WTC11 (cell line): ENCODE data around the gene RAPH1.

Experiments used
- ETV6 ChIP-seq: sonication (generic); formaldehyde crosslinking; IDR thresholded peaks from 2 replicates; pipeline ENCODE4 v1.8.1; 2022; ENCODE audit warnings: mild to moderate bottlenecking, missing genetic modification reagents
- KAT7 ChIP-seq: sonication (generic); formaldehyde crosslinking; IDR thresholded peaks from 2 replicates; pipeline ENCODE4 v1.8.1; 2023; ENCODE audit warnings: missing genetic modification reagents, mild to moderate bottlenecking, borderline replicate concordance
- STAT6 ChIP-seq: sonication (generic); formaldehyde crosslinking; conservative IDR thresholded peaks from 2 replicates; pipeline ENCODE4 v1.8.1; 2023; ENCODE audit warnings: mild to moderate bottlenecking, low read depth, missing genetic modification reagents, moderate library complexity
- USF2 ChIP-seq: sonication (generic); formaldehyde crosslinking; IDR thresholded peaks from 2 replicates; pipeline ENCODE4 v1.8.1; 2023; ENCODE audit warnings: mild to moderate bottlenecking, missing genetic modification reagents, moderate library complexity
- TF ChIP-seq, protein P1 (sequence below): fragments of 200-600 bp; IDR thresholded peaks from 2 replicates; pipeline ENCODE4 v1.8.0; 2022; ENCODE audit warnings: antibody characterized with exemption
- TF ChIP-seq, protein P2 (sequence below): sonication (generic); formaldehyde crosslinking; IDR thresholded peaks from 2 replicates; pipeline ENCODE4 v1.8.0; 2022; ENCODE audit warnings: mild to moderate bottlenecking, missing genetic modification reagents

GRCh38 chr2:203569677-203570316 is 34.7 kb upstream of the RAPH1 start:
- TF ChIP-seq, protein P1, sequence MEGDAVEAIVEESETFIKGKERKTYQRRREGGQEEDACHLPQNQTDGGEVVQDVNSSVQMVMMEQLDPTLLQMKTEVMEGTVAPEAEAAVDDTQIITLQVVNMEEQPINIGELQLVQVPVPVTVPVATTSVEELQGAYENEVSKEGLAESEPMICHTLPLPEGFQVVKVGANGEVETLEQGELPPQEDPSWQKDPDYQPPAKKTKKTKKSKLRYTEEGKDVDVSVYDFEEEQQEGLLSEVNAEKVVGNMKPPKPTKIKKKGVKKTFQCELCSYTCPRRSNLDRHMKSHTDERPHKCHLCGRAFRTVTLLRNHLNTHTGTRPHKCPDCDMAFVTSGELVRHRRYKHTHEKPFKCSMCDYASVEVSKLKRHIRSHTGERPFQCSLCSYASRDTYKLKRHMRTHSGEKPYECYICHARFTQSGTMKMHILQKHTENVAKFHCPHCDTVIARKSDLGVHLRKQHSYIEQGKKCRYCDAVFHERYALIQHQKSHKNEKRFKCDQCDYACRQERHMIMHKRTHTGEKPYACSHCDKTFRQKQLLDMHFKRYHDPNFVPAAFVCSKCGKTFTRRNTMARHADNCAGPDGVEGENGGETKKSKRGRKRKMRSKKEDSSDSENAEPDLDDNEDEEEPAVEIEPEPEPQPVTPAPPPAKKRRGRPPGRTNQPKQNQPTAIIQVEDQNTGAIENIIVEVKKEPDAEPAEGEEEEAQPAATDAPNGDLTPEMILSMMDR = no peak
- TF ChIP-seq, protein P2, sequence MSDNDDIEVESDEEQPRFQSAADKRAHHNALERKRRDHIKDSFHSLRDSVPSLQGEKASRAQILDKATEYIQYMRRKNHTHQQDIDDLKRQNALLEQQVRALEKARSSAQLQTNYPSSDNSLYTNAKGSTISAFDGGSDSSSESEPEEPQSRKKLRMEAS (CRISPR knock-in tag) = no peak
- TF ChIP-seq USF2 (CRISPR knock-in tag) = no peak
- TF ChIP-seq ETV6 (CRISPR knock-in tag) = no peak
- TF ChIP-seq STAT6 (CRISPR knock-in tag) = no peak
- no peak for TF ChIP-seq KAT7
